SH-SY5Y (cell line): ENCODE results near the gene MAN1A2.

Experiments
- GATA2 ChIP-seq: IDR thresholded peaks from 2 replicates; pipeline ENCODE4 v1.6.1; 2011; ENCODE audit warnings: mild to moderate bottlenecking, low read depth, low read length
- GATA3 ChIP-seq: IDR thresholded peaks from 2 replicates; pipeline ENCODE4 v1.6.1; 2011; ENCODE audit warnings: low read depth, mild to moderate bottlenecking, low read length, moderate library complexity

MAN1A2 gene

GRCh38 chr1:117564227-117565075 lies 197.2 kb downstream of the MAN1A2 start:
- TF ChIP-seq GATA2 (no peak), GATA3 (no peak)

- TF ChIP-seq GATA2 (no peak), GATA3 (no peak)
Measured at GRCh38 chr1:117565076-117565556, 197.9 kb downstream of the MAN1A2 start.

- no peak for TF ChIP-seq GATA3
- no peak for TF ChIP-seq GATA2
Measured at GRCh38 chr1:117565745-117566455, 198.7 kb downstream of the MAN1A2 start.

- TF ChIP-seq GATA2: no peak
- TF ChIP-seq GATA3: no peak
Measured at GRCh38 chr1:117566556-117566955, 199.3 kb downstream of the MAN1A2 start.

GRCh38 chr1:117567435-117567834 lies 200.2 kb downstream of the MAN1A2 start:
- TF ChIP-seq GATA2 (no peak), GATA3 (no peak)

- TF ChIP-seq GATA2: no peak
- no peak for TF ChIP-seq GATA3
Measured at GRCh38 chr1:117567976-117568375, 200.7 kb downstream of the MAN1A2 start.

- TF ChIP-seq GATA2 (no peak), GATA3 (no peak)
Measured at GRCh38 chr1:117568999-117569398, 201.8 kb downstream of the MAN1A2 start.

- TF ChIP-seq GATA2: no peak
- TF ChIP-seq GATA3: no peak
Measured at GRCh38 chr1:117569856-117570255, 202.6 kb downstream of the MAN1A2 start.

- no peak for TF ChIP-seq GATA2
- no peak for TF ChIP-seq GATA3
Measured at GRCh38 chr1:117570988-117571409, 203.8 kb downstream of the MAN1A2 start.

- TF ChIP-seq GATA2: no peak
Measured at GRCh38 chr1:117571496-117571895, 204.2 kb downstream of the MAN1A2 start.

- TF ChIP-seq GATA2: no peak
- TF ChIP-seq GATA3: no peak
Measured at GRCh38 chr1:117572546-117572945, 205.3 kb downstream of the MAN1A2 start.

GRCh38 chr1:117573386-117574023 lies 206.3 kb downstream of the MAN1A2 start:
- TF ChIP-seq GATA2 (no peak), GATA3 (no peak)

- TF ChIP-seq GATA2 (no peak), GATA3 (no peak)
Measured at GRCh38 chr1:117574161-117574835, 207.0 kb downstream of the MAN1A2 start.
